ENCODE measurements around the gene APPL2. TPM values are rescaled to one million over a fixed set of nuclear protein-coding genes. Genes with fewer than 3 reads are reported as not detected.

The APPL2 gene
- total RNA-seq, 1 experiment from 2014 or later, result 35.5 TPM

DNA sequence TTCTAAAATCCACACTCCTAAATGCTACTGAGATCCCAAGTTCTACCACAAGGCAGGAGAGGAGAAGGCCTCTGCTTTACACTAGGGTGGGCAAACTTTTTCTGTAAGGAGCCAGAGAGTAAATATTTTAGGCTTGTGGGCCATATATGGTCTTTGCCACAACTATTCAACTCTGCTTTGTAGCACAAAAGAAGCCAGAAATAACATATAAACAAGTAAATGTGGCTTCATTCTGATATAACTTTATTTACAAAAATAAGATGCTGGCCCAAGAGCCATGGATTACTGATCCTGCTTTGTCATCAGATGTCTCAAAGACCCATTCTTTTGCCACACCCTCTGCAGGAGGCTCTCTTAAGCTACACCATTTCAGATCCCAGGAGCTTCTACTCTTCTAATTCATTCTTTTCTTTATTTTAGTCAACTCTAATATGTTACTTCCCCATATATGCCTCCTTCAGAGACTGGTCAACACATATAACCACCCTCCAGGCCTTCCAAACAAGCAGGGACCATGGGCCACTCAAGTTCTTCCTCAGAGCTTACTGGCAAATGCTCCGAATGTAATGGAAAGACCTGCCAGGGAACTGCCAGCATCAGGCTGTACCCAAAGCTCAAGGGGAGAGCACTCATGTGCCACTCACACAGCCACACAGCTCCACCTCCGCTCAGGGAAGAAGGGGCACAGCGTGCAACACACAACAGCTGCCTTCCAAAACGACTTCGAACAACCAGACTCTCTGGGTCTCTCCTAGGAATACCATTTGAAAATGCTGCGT is 15.6 kb downstream of the APPL2 start:
- no TSS peak for BruUV-seq (replicated peaks)
- intact Hi-C loops (cut with micrococcal nuclease), result no loop called here
- Mint-ChIP-seq H3K9me3 (ENCODE audit: unreplicated experiment) (no peaks in the 10 kb centered on the region), H3K4me3 (ENCODE audit: unreplicated experiment) (no peak overlapping the region), H3K36me3 (ENCODE audit: insufficient read depth, unreplicated experiment) (peaks cover 47% of the 10 kb centered on the region), H3K27me3 (ENCODE audit: insufficient read depth, unreplicated experiment) (no peaks in the 10 kb centered on the region), H3K27ac (ENCODE audit: low read depth, unreplicated experiment) (no peak overlapping the region), H3K4me1 (ENCODE audit: insufficient read depth, unreplicated experiment) (peaks cover 6% of the 10 kb centered on the region)
- POLR2A ChIA-PET, result interaction anchor here (1.0 to 3.3 kb wide), 4 partner anchors 14 to 112 kb away, joined by 3 to 33 read pairs (median 3); partner anchors contain the start of genes APPL2 and WASHC4
- TF ChIP-seq, protein P1, sequence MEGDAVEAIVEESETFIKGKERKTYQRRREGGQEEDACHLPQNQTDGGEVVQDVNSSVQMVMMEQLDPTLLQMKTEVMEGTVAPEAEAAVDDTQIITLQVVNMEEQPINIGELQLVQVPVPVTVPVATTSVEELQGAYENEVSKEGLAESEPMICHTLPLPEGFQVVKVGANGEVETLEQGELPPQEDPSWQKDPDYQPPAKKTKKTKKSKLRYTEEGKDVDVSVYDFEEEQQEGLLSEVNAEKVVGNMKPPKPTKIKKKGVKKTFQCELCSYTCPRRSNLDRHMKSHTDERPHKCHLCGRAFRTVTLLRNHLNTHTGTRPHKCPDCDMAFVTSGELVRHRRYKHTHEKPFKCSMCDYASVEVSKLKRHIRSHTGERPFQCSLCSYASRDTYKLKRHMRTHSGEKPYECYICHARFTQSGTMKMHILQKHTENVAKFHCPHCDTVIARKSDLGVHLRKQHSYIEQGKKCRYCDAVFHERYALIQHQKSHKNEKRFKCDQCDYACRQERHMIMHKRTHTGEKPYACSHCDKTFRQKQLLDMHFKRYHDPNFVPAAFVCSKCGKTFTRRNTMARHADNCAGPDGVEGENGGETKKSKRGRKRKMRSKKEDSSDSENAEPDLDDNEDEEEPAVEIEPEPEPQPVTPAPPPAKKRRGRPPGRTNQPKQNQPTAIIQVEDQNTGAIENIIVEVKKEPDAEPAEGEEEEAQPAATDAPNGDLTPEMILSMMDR (IDR thresholded peaks at IDR 0.05; ENCODE audit: unreplicated experiment), result no peak
- CTCF ChIA-PET, result interaction anchor here (0.7 to 1.4 kb wide), 3 partner anchors 12 to 134 kb away, joined by 3 to 6 read pairs (median 3); no protein-coding TSS in a partner anchor
- no peak for DNase-seq (ENCODE audit: unreplicated experiment)

DNA sequence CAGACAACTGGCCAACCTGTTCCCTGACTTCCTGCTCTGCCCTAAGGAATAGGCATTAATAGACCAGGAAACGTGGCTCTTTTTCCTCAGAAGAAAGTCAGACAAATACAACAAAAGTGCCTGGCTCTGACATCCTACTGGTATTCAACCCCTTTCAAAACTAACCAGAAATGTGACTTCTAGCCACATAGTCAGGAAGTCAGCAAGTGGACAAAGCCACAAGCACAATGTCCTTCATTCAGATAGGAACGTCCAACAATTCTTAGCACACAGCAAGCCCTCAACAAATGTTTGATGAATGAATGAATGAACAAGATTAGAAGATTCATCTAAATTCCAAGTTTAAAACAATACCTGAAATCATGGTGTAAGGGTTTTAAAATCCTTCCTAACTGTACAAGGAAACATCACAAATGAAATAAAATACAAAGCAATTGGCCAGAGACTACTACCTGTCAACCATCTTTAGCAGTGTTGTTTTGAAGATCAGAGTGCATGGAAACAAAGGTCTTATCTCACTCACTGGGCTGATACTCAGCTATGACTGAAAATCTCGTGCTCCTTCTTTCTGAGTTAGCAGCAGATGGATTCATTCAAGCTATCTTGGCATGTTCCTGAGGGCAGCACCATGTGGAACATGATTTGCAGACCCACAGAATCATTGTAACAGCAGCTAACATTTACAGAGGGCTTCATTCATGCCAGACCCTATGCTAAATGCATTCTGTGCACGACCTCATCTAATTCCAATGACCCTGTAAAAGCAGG is 16.5 kb downstream of the APPL2 start:
- peaks cover 49% of the 10 kb centered on the region for H3K36me3 Mint-ChIP-seq (ENCODE audit: insufficient read depth, unreplicated experiment)
- ChIA-PET POLR2A (interaction anchor here (1.2 to 3.3 kb wide), 2 partner anchors 15 to 35 kb away, joined by 3 to 33 read pairs; partner anchors contain the start of gene APPL2), CTCF (no interaction called here)
- no TSS peak for BruUV-seq (replicated peaks)
- no peak overlapping the region for H3K27ac Mint-ChIP-seq (ENCODE audit: low read depth, unreplicated experiment)
- H3K27me3 Mint-ChIP-seq (ENCODE audit: insufficient read depth, unreplicated experiment), result no peaks in the 10 kb centered on the region
- H3K9me3 Mint-ChIP-seq (ENCODE audit: unreplicated experiment), result no peaks in the 10 kb centered on the region
- DNase-seq (ENCODE audit: unreplicated experiment), result no peak
- TF ChIP-seq, protein P1 (IDR thresholded peaks at IDR 0.05; ENCODE audit: unreplicated experiment), result no peak
- no peak overlapping the region for H3K4me3 Mint-ChIP-seq (ENCODE audit: unreplicated experiment)
- intact Hi-C loops (cut with micrococcal nuclease), result no loop called here
- H3K4me1 Mint-ChIP-seq (ENCODE audit: insufficient read depth, unreplicated experiment), result peaks cover 7% of the 10 kb centered on the region

DNA sequence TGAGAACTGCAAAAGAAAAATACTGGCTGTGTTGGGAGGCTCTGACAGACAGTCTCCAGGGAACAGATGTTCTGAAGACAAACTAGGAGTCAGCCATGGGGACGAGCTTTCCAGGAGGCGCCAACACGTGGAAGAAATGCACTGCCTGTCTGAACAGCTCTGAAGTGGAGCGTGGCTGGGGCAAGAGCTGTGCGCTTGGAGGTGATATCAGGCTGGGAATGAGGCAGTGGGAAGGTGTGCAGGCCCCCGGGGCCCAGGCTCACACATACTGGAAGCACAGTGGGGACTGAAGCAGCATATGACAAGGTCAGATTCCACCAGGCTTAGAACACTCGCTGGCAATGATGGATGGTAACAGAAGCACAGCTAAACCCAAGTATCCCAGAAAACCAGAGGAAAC is 17.5 kb downstream of the APPL2 start:
- ChIA-PET CTCF (no interaction called here), POLR2A (interaction anchor here (0.7 to 1.1 kb wide), 2 partner anchors 10 to 430 kb away, joined by 3 read pairs; no protein-coding TSS in a partner anchor)
- H3K27ac Mint-ChIP-seq (ENCODE audit: low read depth, unreplicated experiment), result no peak overlapping the region
- H3K27me3 Mint-ChIP-seq (ENCODE audit: insufficient read depth, unreplicated experiment), result no peaks in the 10 kb centered on the region
- no TSS peak for BruUV-seq (replicated peaks)
- peaks cover 52% of the 10 kb centered on the region for H3K36me3 Mint-ChIP-seq (ENCODE audit: insufficient read depth, unreplicated experiment)
- DNase-seq (ENCODE audit: unreplicated experiment), result no peak
- no peak overlapping the region for H3K4me3 Mint-ChIP-seq (ENCODE audit: unreplicated experiment)
- H3K9me3 Mint-ChIP-seq (ENCODE audit: unreplicated experiment), result no peaks in the 10 kb centered on the region
- TF ChIP-seq, protein P1 (IDR thresholded peaks at IDR 0.05; ENCODE audit: unreplicated experiment), result no peak
- intact Hi-C loops (cut with micrococcal nuclease), result no loop called here
- H3K4me1 Mint-ChIP-seq (ENCODE audit: insufficient read depth, unreplicated experiment), result peaks cover 11% of the 10 kb centered on the region
